Activated CD4-positive, alpha-beta T cell treated with anti-CD3 and anti-CD28 coated beads for 24 hours (primary cell): ENCODE results near the gene CNTROB.

Experiments used
- DNase-seq, 2 donors: peaks; one replicate each; pipeline ENCODE4 v3.0.0-alpha.2; 2020; ENCODE audit warnings: low read depth in 2 of 2

Gene CNTROB

DNA sequence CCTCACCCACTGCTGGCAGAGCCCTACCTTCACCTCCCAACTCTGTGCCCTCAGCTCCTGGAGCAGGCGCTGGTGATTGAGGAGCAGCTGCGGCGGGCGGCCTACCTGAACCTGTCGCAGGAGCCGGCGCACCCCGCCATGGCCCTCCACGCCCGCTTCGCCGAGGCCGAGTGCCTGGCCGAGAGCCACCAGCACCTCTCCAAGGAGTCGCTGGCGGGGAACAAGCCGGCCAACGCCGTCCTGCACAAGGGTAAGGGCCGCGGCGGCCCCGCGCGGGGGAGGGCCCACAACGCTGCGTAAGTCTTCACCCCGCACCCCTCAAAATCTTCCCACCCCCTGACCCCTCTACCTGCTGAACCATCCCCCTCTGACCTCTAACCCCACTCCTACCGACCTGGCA is 22.9 kb upstream of the CNTROB start:
- no peak for DNase-seq

DNA sequence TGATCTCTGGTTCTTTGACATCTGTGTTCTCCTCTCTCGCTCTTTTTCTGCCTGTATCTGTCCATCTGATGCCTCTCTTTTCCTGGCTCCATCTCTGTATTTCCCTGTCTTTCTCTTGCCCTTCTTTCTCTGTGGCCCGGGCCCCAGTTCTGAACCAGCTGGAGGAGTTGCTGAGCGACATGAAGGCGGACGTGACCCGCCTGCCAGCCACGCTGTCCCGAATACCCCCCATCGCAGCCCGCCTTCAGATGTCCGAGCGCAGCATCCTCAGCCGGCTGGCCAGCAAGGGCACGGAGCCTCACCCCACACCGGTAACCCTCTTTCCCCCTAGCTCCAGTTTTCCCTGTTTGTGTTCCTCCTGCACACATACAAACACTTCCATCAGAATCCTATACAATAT is 21.7 kb upstream of the CNTROB start:
- DNase-seq = no peak

DNA sequence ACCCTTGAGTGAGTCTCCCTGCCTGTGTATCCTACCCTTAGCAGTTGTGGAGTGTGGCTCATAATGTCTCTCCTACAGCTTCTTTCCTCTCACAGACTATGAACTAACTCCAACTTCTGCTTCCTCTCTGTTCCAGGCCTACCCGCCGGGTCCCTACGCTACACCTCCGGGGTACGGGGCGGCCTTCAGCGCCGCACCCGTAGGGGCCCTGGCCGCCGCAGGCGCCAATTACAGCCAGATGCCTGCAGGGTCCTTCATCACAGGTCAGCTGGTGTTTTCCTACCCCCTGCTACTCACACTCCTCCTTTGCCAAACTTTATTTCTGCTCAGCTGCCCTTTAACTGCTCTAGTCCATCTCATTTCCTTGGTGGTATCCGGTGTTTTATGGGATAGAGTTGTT is 21.3 kb upstream of the CNTROB start:
- no peak for DNase-seq

DNA sequence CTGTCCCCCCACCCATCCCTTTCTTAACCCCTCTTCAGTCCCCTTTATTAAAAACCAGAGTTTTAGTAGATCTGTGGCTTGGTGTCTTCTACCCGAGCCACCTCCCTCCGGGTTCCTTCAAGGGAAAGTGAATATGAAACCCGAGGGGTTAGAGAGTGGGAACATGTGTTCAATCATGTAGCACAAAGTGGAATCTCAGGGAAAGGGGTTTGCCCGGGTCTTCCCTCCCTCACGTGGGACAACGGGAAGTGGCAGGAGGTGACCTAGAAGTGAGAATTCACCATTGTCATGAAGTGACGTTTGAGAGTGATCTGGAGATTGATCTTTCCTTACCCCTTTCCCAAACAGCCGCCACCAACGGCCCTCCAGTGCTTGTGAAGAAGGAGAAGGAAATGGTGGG is 20.9 kb upstream of the CNTROB start:
- DNase-seq = no peak

DNA sequence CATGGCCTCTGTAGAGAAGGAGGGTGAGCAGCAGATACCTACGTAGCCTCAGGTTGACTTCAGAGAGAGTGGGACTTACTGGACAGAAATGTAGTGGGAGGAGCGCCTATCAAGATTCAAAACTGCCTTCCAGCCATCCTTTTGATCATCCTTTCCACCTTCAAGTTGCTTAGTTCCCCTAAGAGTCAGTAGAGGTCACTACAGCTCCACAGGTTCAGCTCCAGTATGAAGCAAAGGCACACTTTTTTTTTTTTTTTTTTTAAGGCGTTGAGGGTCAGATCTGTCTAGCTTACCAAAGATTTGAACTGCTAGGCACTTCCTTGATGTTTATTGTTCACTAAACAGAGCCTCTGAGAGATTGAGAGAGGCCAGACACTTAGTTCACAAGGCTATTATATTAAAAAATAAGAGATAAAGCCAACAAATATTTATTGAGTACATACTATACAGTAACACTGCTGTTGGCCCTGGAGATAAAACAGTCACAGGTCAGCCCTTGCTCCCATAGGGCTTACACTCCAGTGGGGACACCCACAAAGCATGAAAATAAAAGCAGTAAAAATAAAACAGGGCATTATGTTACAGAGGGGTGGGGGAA is 19.0 kb upstream of the CNTROB start:
- no peak for DNase-seq

DNA sequence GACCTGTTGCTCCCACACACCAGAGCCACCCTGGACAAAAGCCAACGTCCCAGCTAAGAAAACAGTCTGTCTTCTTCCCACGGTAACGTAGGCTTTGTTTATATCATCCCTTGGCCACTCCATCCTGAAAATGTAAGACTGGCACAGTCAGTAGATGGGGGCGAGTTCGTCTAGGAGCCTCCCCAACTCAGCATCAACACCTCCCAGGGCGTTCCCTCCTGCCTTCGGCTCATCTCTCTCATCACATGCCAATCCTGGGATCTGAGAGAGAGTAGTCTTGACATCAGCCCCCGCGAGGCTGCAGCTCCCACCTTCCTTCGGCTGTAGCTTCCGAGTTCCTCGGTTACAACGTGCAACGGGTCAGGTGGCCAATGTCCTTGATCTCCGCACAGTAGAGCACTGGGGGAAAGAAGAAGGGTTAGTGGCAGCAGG is 16.8 kb upstream of the CNTROB start:
- no peak for DNase-seq

DNA sequence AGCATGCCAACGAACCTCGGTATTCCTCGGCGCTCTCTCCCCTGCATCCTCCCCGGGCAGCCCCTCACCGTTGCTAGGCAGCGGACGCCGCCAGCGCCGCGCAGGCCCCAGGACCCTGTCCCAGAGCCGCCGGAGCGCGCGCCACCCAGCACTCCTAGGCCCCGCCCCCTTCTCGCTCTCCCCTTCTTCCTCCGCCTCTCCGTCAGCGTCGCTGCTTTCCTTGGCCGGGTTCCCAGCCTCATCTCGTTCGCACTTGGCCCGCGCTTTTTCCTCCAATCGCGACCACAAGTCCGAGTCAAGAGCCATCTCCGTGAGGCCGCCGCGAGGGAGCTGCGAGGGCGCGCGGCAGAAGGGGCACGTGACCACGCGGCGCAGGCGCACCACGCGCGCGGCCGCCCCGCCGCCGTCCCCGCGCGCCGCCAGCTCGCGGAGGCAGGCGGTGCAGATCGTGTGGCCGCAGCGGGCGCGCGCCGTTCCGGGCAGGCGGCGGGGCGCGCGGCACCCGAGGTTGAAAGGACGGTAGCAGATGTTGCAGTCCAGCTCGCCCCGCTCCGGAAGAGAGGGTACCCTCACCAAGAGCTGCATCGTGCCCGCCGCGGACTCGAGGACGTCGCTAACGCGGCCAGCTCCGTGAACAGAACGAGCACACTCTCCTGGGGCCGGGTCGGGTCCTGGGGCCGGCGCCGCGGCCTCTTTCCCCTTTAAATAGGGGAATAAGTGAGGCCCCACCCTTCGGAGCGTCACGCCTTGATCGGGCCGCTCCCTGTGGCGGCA is 16.2 kb upstream of the CNTROB start, which contains the start of gene RNF227:
TSS of gene RNF227 (minus strand) at position 679 of the 774 bp plus-strand sequence. CDS start at position 585, 94 bp downstream.
- peak; percentile 79 to 88 for DNase-seq

DNA sequence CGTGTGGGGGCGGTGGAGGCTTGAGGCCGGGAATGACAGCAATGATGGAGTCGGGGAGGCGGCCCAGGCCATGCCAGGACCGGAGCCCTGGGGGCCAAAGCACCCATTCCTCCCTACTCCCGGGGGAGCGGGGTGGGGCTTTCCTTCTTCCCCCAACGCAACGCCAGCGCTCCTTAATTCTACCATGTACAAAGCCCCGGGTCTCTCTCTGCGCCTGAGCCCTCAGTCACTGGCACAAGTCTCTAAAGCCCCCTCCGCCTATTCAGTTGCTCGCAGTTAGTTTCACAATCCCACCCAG is 15.7 kb upstream of the CNTROB start:
- DNase-seq = no peak

DNA sequence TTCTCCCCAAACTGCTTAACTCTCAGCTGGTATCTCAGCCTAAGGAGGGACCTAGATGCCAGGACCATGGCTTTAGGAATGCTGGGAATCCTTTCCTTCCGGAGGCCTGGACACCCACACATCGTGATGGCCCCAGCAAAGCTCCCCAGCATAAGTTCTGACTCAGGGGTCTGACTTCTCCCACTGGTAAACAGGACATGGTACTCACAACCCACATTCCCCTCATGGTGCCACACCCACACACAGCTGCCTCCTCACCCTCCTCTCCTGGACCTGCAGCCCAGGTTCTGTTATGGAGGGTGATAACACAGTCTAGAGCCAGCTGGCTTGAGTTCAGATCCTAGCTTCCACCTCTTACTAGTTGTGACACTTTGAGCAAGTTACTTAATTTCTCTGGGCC is 15.2 kb upstream of the CNTROB start:
- DNase-seq = no peak

DNA sequence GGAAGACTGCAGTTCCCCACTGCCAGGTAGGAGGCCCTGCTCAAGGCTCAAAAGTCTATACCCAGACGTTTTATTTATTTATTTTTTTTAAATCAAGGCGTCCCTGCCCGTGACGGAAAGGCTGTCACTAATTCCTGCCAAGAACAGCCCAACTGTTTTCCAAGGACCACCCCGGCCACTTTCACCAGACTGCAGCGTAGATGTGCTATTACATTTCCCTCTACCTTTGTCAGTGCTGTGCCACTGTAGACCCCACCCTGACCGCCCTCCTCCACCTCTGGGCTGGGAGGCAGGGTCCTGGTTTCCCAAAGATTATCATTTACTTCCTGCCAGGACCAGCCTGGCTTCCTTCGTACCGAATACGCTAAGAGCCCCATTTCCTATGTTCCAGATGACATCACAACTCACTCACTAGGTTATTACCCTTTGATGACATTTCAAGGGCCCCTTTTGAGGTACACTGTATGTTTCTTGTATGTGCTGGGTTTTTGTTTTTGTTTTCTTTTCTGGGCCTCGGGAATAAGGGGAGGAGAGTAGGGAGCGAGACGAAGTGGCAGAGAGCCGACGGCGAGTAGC is 9.6 kb upstream of the CNTROB start:
- DNase-seq = no peak

DNA sequence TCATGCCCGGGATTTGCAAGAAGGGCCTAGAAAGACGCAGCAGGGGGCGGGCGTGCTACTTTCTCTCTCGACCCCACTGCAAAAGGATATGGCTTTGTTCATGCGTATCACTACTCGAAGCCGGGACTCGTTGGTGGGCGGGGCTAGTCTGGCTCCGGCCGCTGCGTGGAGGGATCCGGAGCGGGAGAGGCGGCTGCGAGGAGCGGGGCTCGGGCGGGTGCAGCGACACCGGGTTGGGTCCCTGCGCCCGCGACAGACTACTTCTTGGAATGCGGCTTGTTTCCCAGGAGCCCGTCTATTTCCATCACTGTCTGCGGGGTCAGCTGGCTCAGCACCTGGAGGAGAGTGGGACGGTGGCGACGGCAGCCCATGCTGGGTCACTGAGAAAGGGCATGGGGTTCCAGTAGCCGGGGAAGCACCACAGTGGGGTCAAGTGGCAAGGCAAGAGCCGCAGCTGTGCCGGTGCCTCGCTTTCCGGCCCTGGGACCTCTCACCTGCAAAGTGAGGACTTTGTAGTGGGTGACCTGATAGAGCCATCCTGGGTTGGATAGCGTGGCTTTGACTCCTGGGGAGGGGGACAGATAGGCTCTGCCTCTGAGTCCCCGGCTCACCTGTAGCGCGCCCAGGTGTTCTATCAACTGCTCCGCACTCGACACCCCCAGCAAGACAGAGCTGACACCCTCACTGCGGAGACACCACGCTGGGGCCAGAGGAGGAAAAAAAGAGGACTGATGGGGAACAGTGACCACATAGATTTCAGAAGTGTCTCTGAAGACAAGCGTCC is 9.0 kb upstream of the CNTROB start:
- DNase-seq = peak; percentile 66 to 72

DNA sequence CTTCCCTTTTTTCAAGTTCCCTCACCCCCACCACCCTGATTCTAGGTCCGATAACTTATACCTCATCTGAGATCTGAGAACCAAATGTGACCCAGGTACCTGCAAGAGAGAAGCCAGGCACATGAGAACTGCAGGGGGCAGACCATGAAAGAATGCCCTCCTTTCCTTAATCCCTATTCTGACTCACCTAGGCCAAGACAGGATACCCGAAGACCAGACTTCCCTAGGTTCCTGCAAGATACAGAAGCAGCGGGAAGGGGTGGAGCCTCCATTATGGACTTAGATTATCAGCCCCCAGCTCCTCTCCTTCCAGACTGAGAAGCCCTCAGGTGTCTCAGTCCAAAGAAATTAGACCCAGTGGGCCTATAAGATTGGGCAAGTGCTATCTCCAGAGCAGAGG is 4.4 kb upstream of the CNTROB start:
- DNase-seq = no peak

DNA sequence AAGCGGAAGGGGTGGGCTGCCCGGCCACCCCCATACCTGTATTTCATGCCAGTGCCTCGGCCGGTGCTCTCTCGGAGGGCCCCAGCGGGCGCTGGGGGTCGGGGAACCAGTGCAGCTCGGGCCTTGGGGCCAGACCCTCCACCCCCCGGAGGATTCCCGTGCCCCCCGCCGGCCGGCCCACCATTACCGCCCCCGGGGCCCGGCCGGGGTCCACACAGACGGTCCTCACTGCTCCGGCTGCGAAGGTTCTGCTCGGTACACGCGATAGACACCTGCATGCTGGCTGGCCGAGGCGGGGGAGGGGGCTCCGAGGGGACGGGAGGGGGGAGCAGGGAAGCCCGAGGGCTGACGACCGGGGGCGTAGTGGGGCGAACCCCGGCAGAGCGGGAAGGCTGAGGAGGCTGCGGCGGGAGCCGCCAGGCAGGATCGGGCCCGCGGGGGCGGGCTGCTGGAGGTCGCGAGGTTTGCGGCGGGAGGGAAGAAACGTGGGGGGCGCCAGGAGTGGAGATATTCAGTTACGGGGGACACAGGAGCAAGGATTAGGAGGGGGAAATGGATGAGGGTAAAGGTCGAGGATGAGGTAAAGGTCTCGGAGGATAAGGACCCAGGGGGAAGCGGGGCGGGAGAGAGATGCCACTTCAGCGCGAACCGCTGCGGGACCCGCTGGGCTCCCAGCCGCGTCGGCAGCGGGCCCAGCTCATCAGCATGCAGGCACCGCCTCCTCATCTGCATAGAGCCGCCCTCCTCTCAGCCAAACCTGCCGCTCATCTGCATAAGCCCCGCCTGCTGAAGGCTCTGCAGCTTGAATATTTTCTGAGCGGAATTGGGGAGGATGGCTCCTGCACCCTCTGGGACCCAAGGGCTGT is 2.6 kb upstream of the CNTROB start, which contains the start of gene KCNAB3:
TSS of gene KCNAB3 (minus strand) at position 699 of the 866 bp plus-strand sequence. CDS start at position 278, 421 bp downstream.
- DNase-seq = peak; percentile 26 to 36

DNA sequence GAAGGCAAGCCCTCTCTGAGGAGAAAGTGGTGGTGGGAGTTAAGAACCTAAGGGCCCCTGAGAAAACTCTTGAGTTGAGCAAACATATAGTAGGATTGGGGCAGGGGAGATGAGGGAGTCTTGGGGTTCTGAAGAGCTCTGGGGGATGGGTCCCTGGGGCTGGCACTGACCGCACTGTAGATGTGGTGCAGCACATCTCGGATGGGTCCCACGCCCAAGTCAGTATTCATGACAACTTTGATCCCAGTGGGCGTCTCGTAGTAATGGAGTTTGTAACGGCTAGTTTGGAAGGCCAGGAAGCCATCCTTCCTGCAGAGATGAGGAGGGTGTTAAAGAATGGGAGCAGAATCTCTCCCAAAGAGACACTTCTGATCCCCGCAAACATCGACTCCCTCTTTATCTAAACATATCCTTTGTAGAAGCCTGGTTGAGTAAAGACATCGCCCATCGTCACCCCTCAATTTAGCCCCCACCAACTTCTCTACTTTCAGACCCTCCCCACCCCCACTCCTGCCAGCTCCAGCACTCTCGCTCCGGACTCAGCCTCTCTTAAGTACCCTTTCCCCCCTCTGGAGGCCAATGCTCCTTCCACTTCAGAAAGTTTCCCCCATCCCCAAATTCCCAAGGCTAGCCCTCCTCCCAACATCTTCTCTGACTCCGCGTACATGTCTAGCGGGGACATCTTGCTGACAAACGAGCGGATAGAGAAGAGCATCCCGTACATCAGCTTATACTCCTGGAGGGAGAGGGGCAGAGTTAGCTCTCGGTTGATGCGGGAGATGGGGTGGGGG is 970 bp upstream of the CNTROB start:
- DNase-seq = no peak

DNA sequence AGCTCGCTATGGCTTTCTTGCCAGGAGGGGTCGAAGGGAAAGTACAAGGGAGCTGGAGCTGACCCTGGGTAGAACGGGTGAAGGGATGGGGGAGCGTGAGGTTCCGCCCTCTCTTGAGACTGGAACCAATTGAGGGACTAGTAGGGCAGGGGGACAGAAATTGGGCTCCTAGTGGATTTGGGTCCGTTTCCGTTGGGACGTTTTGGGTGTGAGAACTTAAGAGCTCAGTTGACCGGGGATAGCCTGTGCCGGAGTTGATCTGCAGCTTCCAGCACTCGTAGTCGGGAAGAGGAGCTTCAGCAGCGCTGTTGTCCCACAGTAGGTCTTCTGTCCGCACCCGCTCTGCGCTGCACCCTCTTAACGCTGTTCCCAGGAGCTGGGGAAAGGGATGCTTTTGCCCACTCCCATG is 481 bp downstream of the CNTROB start:
- DNase-seq = no peak

DNA sequence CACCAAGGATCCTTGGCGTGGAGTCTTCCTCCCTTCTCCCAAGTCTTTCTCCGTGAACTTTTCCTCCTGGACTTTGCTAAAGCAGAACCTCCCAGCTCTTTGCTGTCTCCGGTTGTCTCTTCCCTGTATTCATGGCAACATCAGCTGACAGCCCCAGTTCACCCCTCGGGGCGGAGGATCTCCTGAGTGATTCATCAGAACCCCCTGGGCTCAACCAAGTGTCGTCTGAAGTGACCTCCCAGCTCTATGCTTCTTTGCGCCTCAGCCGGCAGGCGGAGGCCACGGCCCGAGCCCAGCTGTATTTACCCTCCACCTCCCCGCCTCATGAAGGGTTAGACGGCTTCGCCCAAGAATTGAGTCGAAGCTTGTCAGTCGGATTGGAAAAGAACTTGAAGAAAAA is 943 bp downstream of the CNTROB start:
- DNase-seq = peak in 1 of 2 donors; percentile 10

DNA sequence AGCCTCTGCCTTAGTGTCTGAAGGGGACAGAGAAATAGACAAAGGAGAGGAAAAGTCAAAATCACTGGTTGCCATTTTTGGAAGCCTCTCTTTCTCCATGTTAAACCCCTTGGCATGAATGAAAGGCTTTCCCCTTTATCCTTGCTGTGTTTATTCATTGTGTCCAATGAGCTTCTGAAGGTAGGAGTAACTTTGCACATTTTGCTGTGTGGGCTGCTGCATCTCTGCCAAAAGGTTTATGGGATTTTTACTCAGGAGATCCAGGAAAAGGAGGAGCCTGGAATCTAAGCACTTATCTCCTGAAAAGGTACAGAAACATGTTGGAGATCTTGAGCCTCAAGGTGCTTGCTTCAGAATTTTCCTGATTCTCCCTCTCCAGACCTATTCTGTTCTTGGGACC is 3.9 kb downstream of the CNTROB start:
- no peak for DNase-seq

DNA sequence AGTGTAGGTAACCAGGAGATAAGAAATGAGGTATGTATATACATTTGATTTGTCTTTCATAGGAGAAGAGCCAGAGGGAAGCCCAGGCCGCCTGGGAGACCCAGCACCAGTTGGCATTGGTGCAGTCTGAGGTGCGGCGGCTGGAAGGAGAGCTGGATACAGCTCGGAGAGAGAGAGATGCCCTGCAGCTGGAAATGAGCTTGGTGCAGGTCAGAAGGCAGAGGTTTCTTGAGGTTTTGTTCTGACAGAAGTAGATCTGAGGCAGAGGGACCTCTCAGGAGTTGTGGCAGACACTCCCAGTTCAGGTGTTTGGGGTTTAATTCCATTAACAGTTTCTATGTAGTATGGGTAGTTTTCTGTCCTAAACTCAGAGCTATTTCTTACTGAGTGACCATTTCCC is 8.0 kb downstream of the CNTROB start:
- no peak for DNase-seq

DNA sequence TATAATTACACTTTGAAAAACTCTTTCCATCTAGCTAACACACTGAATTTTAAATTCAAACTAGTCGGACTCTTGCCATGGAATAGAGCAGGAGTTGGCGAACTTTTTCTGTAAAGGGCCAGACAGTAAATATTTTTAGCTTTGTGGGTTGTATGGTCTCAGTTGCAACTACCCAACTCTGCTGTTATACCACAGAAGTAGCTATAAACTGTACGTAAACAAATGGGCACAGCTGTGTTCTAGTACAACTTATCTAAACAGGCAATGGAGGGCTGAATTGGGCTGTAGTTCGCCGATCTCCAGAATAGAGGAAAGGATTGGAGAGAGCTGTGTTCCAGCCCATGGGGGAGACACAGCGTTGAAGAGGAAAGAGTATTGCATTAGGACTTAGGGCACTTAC is 8.7 kb downstream of the CNTROB start:
- no peak for DNase-seq

DNA sequence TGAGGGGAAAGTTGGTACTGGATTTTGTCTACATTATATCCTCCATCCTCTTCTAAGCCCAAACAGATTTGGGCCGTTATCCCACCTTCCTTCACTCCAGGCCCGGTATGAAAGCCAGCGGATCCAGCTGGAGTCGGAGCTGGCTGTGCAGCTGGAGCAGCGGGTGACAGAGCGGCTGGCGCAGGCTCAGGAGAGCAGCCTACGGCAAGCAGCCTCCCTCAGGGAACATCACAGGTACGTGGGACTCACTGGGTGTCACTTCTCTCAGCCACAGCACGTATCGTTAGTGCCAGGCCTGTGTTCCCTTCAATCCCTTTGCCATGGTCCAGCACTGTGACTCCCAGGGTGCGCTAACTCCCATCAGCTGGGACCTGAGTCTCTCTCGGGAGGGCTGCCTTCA is 11.3 kb downstream of the CNTROB start:
- no peak for DNase-seq

DNA sequence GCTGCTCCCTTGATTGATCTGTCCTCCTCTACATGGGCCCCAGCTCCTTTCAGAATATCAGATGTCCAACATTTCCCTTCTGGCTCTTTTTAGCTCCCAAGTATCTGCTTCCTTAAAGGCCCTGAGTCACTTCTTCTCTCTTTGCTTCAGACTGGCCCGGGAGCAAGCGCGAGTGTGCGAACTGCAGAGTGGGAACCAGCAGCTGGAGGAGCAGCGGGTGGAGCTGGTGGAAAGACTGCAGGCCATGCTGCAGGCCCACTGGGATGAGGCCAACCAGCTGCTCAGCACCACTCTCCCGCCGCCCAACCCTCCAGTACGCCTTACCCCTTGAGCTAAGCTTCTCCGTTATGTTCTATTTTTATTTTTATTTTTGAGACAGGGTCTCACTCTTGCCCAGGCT is 12.3 kb downstream of the CNTROB start:
- no peak for DNase-seq
